SIG-M5 (cell line): Measurements from ENCODE around the gene PLEKHA6.
"Not testable (repeated sequence)": the region's sequence is repeated elsewhere in the genome, so short reads cannot be mapped to it uniquely, and the experiment has no call there.

Experiments used
- DNase-seq: peaks from one replicate; lab custom pipeline; 2025; lab: John Stamatoyannopoulos, UW

PLEKHA6 gene

GRCh38 chr1:204337583-204337982, 22.1 kb downstream of the PLEKHA6 start:
- DNase-seq, result no peak

GRCh38 chr1:204337036-204337429, 22.7 kb downstream of the PLEKHA6 start:
- DNase-seq, result no peak

GRCh38 chr1:204336421-204337035, 23.2 kb downstream of the PLEKHA6 start:
- DNase-seq, result no peak

GRCh38 chr1:204335533-204335932, 24.2 kb downstream of the PLEKHA6 start:
- no peak for DNase-seq

- DNase-seq, result no peak
Measured at GRCh38 chr1:204335085-204335484, 24.6 kb downstream of the PLEKHA6 start.

GRCh38 chr1:204334455-204334854, 25.3 kb downstream of the PLEKHA6 start:
- DNase-seq, result no peak

GRCh38 chr1:204333427-204333826, 26.3 kb downstream of the PLEKHA6 start:
- DNase-seq, result no peak

- no peak for DNase-seq
Measured at GRCh38 chr1:204331847-204332487, 27.8 kb downstream of the PLEKHA6 start.

- DNase-seq, result no peak
Measured at GRCh38 chr1:204331275-204331674, 28.5 kb downstream of the PLEKHA6 start.

- DNase-seq, result not testable (repeated sequence)
Measured at GRCh38 chr1:204327870-204328269, 31.9 kb downstream of the PLEKHA6 start.

- no peak for DNase-seq
Measured at GRCh38 chr1:204327359-204327758, 32.4 kb downstream of the PLEKHA6 start.

- DNase-seq, result no peak
Measured at GRCh38 chr1:204326771-204327300, 32.9 kb downstream of the PLEKHA6 start.

GRCh38 chr1:204325944-204326343, 33.8 kb downstream of the PLEKHA6 start:
- no peak for DNase-seq

- no peak for DNase-seq
Measured at GRCh38 chr1:204323887-204324286, 35.8 kb downstream of the PLEKHA6 start.

GRCh38 chr1:204322339-204322868, 37.3 kb downstream of the PLEKHA6 start:
- no peak for DNase-seq

GRCh38 chr1:204321665-204322064, 38.1 kb downstream of the PLEKHA6 start:
- DNase-seq, result no peak

GRCh38 chr1:204321051-204321450, 38.7 kb downstream of the PLEKHA6 start:
- DNase-seq, result no peak

GRCh38 chr1:204320382-204320804, 39.3 kb downstream of the PLEKHA6 start:
- no peak for DNase-seq

GRCh38 chr1:204319462-204319861, 40.3 kb downstream of the PLEKHA6 start:
- no peak for DNase-seq

- no peak for DNase-seq
Measured at GRCh38 chr1:204319027-204319426, 40.7 kb downstream of the PLEKHA6 start.

GRCh38 chr1:204318324-204318723, 41.4 kb downstream of the PLEKHA6 start:
- no peak for DNase-seq

- DNase-seq, result no peak
Measured at GRCh38 chr1:204317170-204317569, 42.6 kb downstream of the PLEKHA6 start.

- no peak for DNase-seq
Measured at GRCh38 chr1:204316164-204316563, 43.6 kb downstream of the PLEKHA6 start.
